Lung (tissue), 12 donors: Measurements from ENCODE around the gene MRPL27. TPM values are rescaled to one million over a fixed set of nuclear protein-coding genes. Genes with fewer than 3 reads are reported as not detected.
"Not testable (repeated sequence)": the region's sequence is repeated elsewhere in the genome, so short reads cannot be mapped to it uniquely, and the experiment has no call there.

ENCODE experiments used
- ATAC-seq: fragments of 200-7000 bp; cut with Tn5 transposase; one replicate; pipeline ENCODE4 v1.9.1; 2020; ENCODE audit warnings: moderate number of reproducible peaks; ENCODE audit not compliant: insufficient read depth, low FRiP score
- DNase-seq, 3 donors: peaks; one replicate each; pipeline ENCODE4 v3.0.0-alpha.2; 2013 to 2017
- H3K27ac ChIP-seq, 2 donors: one replicate each; pipeline ENCODE4 v1.5.1; 2013; ENCODE audit warnings: mild to moderate bottlenecking in 2 of 2, moderate library complexity in 2 of 2, control low read depth in 1 of 2, inconsistent platforms in 1 of 2, low read depth in 1 of 2, low read length in 1 of 2
- H3K27me3 ChIP-seq, 3 donors: one replicate each; pipeline ENCODE4 v1.5.1; 2013; ENCODE audit warnings: low read length in 2 of 3; ENCODE audit not compliant: control insufficient read depth in 3 of 3, insufficient read depth in 3 of 3
- H3K36me3 ChIP-seq, 4 donors: one replicate each; pipeline ENCODE4 v1.5.1; 2013; ENCODE audit warnings: low read length in 4 of 4, mild to moderate bottlenecking in 1 of 4, moderate library complexity in 1 of 4; ENCODE audit not compliant: control insufficient read depth in 4 of 4, insufficient read depth in 4 of 4
- H3K4me1 ChIP-seq, 5 donors: one replicate each; pipeline ENCODE4 v1.5.1; 2013; ENCODE audit warnings: low read length in 5 of 5, mild to moderate bottlenecking in 2 of 5, moderate library complexity in 1 of 5; ENCODE audit not compliant: control insufficient read depth in 5 of 5, insufficient read depth in 5 of 5
- H3K4me3 ChIP-seq: one replicate; pipeline ENCODE4 v1.5.1; 2013; ENCODE audit warnings: mild to moderate bottlenecking, control low read depth, moderate library complexity
- H3K9ac ChIP-seq, 2 donors: one replicate each; pipeline ENCODE4 v1.5.1; 2013; ENCODE audit warnings: low read length in 2 of 2, control low read depth in 1 of 2; ENCODE audit not compliant: insufficient read depth in 1 of 2
- H3K9me3 ChIP-seq, 4 donors: one replicate each; pipeline ENCODE4 v1.5.1; 2013; ENCODE audit warnings: low read length in 3 of 4, mild to moderate bottlenecking in 1 of 4, moderate library complexity in 1 of 4; ENCODE audit not compliant: control insufficient read depth in 4 of 4, insufficient read depth in 3 of 4
- CTCF ChIP-seq: IDR thresholded peaks from 2 replicates; pipeline ENCODE4 v1.5.1; 2012; ENCODE audit warnings: mild to moderate bottlenecking; ENCODE audit errors: control extremely low read depth, extremely low read depth
- WGBS, 2 donors: extraction: QIAGEN DNeasy Blood & Tissue Kit; methylation state at CpG; one replicate each; pipeline ENCODE4 v1.1.7; 2013; 5-methylcytosine and 5-hydroxymethylcytosine counted together
- polyA plus RNA-seq, 2 donors: library from polyadenylated mRNA; stranded (reverse); fragments of 200-250 nt; gene quantifications; one replicate each; pipeline ENCODE4 v1.2.1, GENCODE V29; 2013
- total RNA-seq, 2 donors: library from RNA; depleted of rRNA in 1 of 2; stranded (reverse); fragments of >200 nt in 1 of 2; gene quantifications; one replicate each; pipeline ENCODE4 v1.2.1, GENCODE V29; 2014 to 2021
- donor health status: control.
- donor health status: control.
- donor health status: Bipolar disorder and iron deficiency.
- donor health status: healthy.
- donor health status: DM: yes; HTN: yes; CAD: no.

The MRPL27 gene
- total and polyA plus RNA-seq, 4 donors = 33.5 to 176 (median 78.4) TPM

GRCh38 chr17:50339381-50339780, 33.6 kb downstream of the MRPL27 start:
- Histone ChIP-seq H3K27ac (no peak overlapping the region), H3K4me3 (no peak overlapping the region), H3K36me3 (no peaks in the 10 kb centered on the region), H3K9me3 (peaks cover 0 to 5% (median 0%) of the 10 kb centered on the region in 4 donors), H3K27me3 (no peaks in the 10 kb centered on the region), H3K4me1 (no peaks in the 10 kb centered on the region), H3K9ac (no peak overlapping the region)
- DNase-seq = no peak
- ATAC-seq = no peak
- no peak for TF ChIP-seq CTCF

- TF ChIP-seq CTCF = no peak
- no peak for DNase-seq
Measured at GRCh38 chr17:50338645-50339044, 34.3 kb downstream of the MRPL27 start.

GRCh38 chr17:50337956-50338355, 35.0 kb downstream of the MRPL27 start:
- 74 to 94% methylated on average over 2 of the region's 2 CpGs for WGBS, 2 donors
- DNase-seq = no peak

More at GRCh38 chr17:50338645-50339044, 34.3 kb downstream of the MRPL27 start:
- no peak for ATAC-seq
- no peak overlapping the region for H3K27ac ChIP-seq
- no peaks in the 10 kb centered on the region for H3K4me1 ChIP-seq
- no peaks in the 10 kb centered on the region for H3K36me3 ChIP-seq
- H3K27me3 ChIP-seq = no peaks in the 10 kb centered on the region
- no peak overlapping the region for H3K9ac ChIP-seq
- H3K9me3 ChIP-seq = peaks cover 0 to 5% (median 0%) of the 10 kb centered on the region in 4 donors
- H3K4me3 ChIP-seq = no peak overlapping the region

GRCh38 chr17:50333291-50334057, 39.5 kb downstream of the MRPL27 start:
- ATAC-seq = not testable (repeated sequence)
- 49 to 51% methylated on average over 14 of the region's 14 CpGs for WGBS, 2 donors
- peak in 1 of 3 donors; percentile 23 for DNase-seq

More at GRCh38 chr17:50337956-50338355, 35.0 kb downstream of the MRPL27 start:
- Histone ChIP-seq H3K27me3 (no peaks in the 10 kb centered on the region), H3K36me3 (no peaks in the 10 kb centered on the region), H3K4me1 (no peaks in the 10 kb centered on the region), H3K9me3 (peaks cover 0 to 5% (median 0%) of the 10 kb centered on the region in 4 donors), H3K27ac (no peak overlapping the region), H3K9ac (no peak overlapping the region), H3K4me3 (no peak overlapping the region)
- TF ChIP-seq CTCF = no peak
- ATAC-seq = no peak

More at GRCh38 chr17:50333291-50334057, 39.5 kb downstream of the MRPL27 start:
- not testable (repeated sequence) for H3K4me1 ChIP-seq, H3K9ac ChIP-seq, H3K36me3 ChIP-seq, H3K9me3 ChIP-seq, H3K27ac ChIP-seq, H3K4me3 ChIP-seq, H3K27me3 ChIP-seq
